ENCODE data around the gene SYT10. TPM values are rescaled to one million over a fixed set of nuclear protein-coding genes. Genes with fewer than 3 reads are reported as not detected.
"Not testable (repeated sequence)": the region's sequence is repeated elsewhere in the genome, so short reads cannot be mapped to it uniquely, and the experiment has no call there.

Gene SYT10
- total RNA-seq, 1 experiment from 2014 or later, result not detected

DNA sequence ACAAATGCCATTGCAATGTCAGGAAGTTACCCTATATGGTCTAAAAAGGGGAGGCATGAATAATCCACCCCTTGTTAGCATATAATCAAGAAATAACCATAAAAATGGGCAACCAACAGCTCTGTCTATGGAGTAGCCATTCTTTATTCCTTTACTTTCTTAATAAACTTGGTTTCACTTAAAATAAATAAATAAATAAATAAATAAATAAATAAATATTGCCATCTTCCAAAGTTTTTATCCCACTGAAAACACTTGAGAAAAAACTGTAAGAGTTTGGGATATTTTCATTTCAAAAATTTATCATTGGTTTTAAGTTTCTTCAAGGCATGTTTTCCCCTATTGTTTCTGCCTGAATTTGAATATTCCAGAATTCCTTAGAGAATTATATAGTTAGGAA, 89.8 kb downstream of the SYT10 start:
- Histone ChIP-seq H3K9me3 (ENCODE audit: control insufficient read depth, insufficient read depth, low read depth, low read length) (no peaks in the 10 kb centered on the region; the same call in 1 of the 2 replicates), H3K27ac (ENCODE audit: low read length) (no peak overlapping the region), H3K4me1 (ENCODE audit: control insufficient read depth, insufficient read depth, low read length) (no peaks in the 10 kb centered on the region), H3K4me3 (ENCODE audit: low read depth in 2 of 2, low read length in 2 of 2) (no peak overlapping the region), H3K36me3 (ENCODE audit: control insufficient read depth, insufficient read depth, low read length) (no peaks in the 10 kb centered on the region), H3K27me3 (ENCODE audit: control insufficient read depth, insufficient read depth, low read length) (no peaks in the 10 kb centered on the region)
- no peak for DNase-seq (ENCODE audit: low read depth, low spot score)
- intact Hi-C loops (cut with micrococcal nuclease; ENCODE audit: unreplicated experiment) (no loop called here), in situ Hi-C loops (cut with HindIII; ENCODE audit: low pct_unique_long_range_greater_than_20kb, low sequenced_read_pairs) (no loop called here)
- no peak for TF ChIP-seq POLR2AphosphoS5 (IDR thresholded peaks at IDR 0.05; ENCODE audit: low read depth, low read length)
- TF ChIP-seq, protein P1, sequence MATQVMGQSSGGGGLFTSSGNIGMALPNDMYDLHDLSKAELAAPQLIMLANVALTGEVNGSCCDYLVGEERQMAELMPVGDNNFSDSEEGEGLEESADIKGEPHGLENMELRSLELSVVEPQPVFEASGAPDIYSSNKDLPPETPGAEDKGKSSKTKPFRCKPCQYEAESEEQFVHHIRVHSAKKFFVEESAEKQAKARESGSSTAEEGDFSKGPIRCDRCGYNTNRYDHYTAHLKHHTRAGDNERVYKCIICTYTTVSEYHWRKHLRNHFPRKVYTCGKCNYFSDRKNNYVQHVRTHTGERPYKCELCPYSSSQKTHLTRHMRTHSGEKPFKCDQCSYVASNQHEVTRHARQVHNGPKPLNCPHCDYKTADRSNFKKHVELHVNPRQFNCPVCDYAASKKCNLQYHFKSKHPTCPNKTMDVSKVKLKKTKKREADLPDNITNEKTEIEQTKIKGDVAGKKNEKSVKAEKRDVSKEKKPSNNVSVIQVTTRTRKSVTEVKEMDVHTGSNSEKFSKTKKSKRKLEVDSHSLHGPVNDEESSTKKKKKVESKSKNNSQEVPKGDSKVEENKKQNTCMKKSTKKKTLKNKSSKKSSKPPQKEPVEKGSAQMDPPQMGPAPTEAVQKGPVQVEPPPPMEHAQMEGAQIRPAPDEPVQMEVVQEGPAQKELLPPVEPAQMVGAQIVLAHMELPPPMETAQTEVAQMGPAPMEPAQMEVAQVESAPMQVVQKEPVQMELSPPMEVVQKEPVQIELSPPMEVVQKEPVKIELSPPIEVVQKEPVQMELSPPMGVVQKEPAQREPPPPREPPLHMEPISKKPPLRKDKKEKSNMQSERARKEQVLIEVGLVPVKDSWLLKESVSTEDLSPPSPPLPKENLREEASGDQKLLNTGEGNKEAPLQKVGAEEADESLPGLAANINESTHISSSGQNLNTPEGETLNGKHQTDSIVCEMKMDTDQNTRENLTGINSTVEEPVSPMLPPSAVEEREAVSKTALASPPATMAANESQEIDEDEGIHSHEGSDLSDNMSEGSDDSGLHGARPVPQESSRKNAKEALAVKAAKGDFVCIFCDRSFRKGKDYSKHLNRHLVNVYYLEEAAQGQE (IDR thresholded peaks at IDR 0.05; ENCODE audit: insufficient read depth in 1 of 2, low read depth in 2 of 2, low read length in 1 of 2), result no peak
- no TSS peak for BruUV-seq (replicated peaks)
- ChIA-PET POLR2A (no interaction called here), CTCF (no interaction called here)
- no peak for ATAC-seq

DNA sequence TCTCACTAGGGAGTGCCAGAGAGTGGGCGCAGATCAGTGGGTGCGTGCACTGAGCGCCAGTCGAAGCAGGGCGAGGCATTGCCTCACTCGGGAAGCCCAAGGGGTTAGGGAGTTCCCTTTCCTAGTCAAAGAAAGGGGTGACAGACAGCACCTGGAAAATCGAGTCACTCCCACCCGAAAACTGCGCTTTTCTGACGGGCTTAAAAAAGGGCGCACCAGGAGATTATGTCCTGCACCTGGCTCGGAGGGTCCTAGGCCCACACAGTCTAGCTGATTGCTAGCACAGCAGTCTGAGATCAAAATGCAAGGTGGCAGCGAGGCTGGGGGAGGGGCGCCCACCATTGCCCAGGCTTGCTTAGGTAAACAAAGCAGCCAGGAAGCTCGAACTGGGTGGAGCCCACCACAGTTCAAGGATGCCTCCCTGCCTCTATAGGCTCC, 107.6 kb downstream of the SYT10 start:
- ATAC-seq; POLR2A ChIA-PET; H3K9me3 ChIP-seq (ENCODE audit: control insufficient read depth, insufficient read depth, low read depth, low read length); H3K4me3 ChIP-seq (ENCODE audit: low read depth in 2 of 2, low read length in 2 of 2); BruUV-seq (replicated peaks); H3K4me1 ChIP-seq (ENCODE audit: control insufficient read depth, insufficient read depth, low read length); intact Hi-C loops (cut with micrococcal nuclease; ENCODE audit: unreplicated experiment); H3K27me3 ChIP-seq (ENCODE audit: control insufficient read depth, insufficient read depth, low read length); DNase-seq (ENCODE audit: low read depth, low spot score); CTCF ChIA-PET; H3K27ac ChIP-seq (ENCODE audit: low read length); in situ Hi-C loops (cut with HindIII; ENCODE audit: low pct_unique_long_range_greater_than_20kb, low sequenced_read_pairs); H3K36me3 ChIP-seq (ENCODE audit: control insufficient read depth, insufficient read depth, low read length): not testable (repeated sequence)

DNA sequence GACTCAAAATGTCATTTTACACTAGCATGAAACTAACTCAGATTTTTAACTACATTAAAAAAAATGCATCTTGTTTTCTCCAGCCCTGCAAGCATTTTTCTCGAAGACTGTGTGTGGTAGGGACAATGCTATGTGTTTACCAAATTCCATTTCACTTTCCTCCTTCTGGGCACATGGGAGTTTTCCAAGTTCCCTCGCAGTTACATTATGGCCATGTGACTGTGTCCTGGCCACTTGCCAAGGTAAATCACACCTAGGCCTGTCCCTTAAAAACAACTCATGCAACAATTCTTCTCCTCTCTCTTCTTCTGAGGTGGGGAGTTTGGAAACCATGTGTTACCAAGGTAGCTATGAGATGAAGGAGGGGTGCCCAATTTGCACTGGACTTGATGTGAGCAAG, 108.7 kb downstream of the SYT10 start:
- POLR2A ChIA-PET, result no interaction called here
- DNase-seq (ENCODE audit: low read depth, low spot score) (no peak), ATAC-seq (no peak)
- BruUV-seq (replicated peaks), result no TSS peak
- no peak for TF ChIP-seq TCF7L2 (IDR thresholded peaks at IDR 0.05; ENCODE audit: low read depth, low read length)
- TF ChIP-seq, protein P2, sequence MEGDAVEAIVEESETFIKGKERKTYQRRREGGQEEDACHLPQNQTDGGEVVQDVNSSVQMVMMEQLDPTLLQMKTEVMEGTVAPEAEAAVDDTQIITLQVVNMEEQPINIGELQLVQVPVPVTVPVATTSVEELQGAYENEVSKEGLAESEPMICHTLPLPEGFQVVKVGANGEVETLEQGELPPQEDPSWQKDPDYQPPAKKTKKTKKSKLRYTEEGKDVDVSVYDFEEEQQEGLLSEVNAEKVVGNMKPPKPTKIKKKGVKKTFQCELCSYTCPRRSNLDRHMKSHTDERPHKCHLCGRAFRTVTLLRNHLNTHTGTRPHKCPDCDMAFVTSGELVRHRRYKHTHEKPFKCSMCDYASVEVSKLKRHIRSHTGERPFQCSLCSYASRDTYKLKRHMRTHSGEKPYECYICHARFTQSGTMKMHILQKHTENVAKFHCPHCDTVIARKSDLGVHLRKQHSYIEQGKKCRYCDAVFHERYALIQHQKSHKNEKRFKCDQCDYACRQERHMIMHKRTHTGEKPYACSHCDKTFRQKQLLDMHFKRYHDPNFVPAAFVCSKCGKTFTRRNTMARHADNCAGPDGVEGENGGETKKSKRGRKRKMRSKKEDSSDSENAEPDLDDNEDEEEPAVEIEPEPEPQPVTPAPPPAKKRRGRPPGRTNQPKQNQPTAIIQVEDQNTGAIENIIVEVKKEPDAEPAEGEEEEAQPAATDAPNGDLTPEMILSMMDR (IDR thresholded peaks at IDR 0.05), result no peak
- no peak for TF ChIP-seq POLR2AphosphoS5 (IDR thresholded peaks at IDR 0.05; ENCODE audit: low read depth, low read length)
- TF ChIP-seq, protein P1 (IDR thresholded peaks at IDR 0.05; ENCODE audit: insufficient read depth in 1 of 2, low read depth in 2 of 2, low read length in 1 of 2), result no peak
- no peaks in the 10 kb centered on the region for H3K9me3 ChIP-seq (ENCODE audit: control insufficient read depth, insufficient read depth, low read depth, low read length)
- H3K4me3 ChIP-seq (ENCODE audit: low read depth in 2 of 2, low read length in 2 of 2), result no peak overlapping the region
- H3K36me3 ChIP-seq (ENCODE audit: control insufficient read depth, insufficient read depth, low read length), result no peaks in the 10 kb centered on the region
- H3K4me1 ChIP-seq (ENCODE audit: control insufficient read depth, insufficient read depth, low read length), result no peaks in the 10 kb centered on the region
- CTCF ChIA-PET, result no interaction called here
- in situ Hi-C loops (cut with HindIII; ENCODE audit: low pct_unique_long_range_greater_than_20kb, low sequenced_read_pairs) (no loop called here), intact Hi-C loops (cut with micrococcal nuclease; ENCODE audit: unreplicated experiment) (no loop called here)
- H3K27ac ChIP-seq (ENCODE audit: low read length), result no peak overlapping the region
- H3K27me3 ChIP-seq (ENCODE audit: control insufficient read depth, insufficient read depth, low read length), result no peaks in the 10 kb centered on the region

Data from Panc1 (cell line).